GM21447 (cell line): ENCODE measurements around the gene MICU1.

Experiments
- ATAC-seq: cut with Tn5 transposase; IDR thresholded peaks from one replicate; pipeline ENCODE4 v1.9.1; 2021; ENCODE audit not compliant: unreplicated experiment

Gene MICU1

DNA sequence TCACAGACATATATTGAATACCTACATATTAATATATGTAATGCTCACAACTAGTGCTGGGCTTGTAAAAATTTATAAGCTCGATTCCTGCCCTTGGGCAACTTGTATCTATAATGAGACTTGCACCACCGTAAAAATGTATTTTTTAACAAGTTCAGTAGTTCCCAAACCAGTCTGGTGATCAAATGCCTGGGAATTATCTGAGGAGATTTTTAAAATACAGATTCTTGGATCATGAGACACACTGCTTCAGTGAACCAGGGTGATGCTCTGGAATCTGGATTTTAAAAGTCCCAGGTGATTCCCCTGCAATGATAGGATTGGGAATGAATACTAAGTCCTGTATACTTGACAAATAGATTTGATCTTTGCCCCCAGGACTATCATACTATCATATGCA, 4.3 kb upstream of the MICU1 start:
- no peak for ATAC-seq

DNA sequence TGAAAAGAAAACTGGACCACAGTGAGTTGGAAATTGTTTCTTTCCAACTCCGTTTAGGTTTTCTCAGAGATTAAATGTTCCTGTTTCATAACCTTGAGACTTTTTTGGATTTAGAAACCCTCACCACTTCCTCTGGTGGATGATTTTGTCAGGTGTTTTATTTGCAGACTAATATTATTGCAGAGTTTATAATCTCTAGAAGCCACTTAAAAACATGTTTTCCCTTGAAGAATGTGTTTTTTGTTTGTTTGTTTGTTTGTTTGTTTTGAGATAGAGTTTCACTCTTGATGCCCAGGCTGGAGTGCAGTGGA, 520 bp upstream of the MICU1 start:
- no peak for ATAC-seq

DNA sequence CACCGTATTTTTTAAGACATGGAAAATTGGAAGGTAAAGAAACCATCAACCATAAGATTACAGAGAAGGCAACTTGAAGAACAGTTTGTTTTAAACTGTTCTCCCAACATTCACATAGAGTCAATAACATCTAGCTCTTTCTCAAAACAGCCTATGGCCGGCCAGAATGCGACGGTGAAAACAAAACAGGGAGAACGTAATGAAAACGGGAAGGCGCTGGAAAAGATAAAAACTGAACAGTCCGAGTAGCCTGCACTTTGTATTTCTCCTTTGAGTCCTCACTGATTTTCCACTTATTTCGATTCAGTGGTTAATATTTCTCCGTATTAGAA, 637 bp downstream of the MICU1 start:
- no peak for ATAC-seq

DNA sequence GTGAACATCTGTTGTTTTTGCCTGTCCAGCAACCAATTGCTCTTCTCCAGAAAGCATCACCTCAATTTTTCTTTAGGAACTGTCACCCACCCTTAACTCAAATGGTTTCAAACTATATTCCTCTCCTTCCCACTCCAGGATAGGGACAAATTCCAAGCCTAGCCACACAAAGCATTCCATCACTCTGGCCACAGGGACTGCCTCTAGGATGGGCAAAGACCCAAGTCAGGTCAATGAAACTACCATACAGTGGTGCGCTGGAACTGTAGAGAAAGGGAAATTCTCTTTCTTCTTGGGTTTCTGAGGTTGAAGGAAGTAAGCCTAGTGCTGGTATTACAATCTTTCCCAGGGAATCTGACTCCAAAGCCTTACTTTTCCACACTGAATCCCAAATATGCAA, 3.6 kb downstream of the MICU1 start:
- no peak for ATAC-seq

DNA sequence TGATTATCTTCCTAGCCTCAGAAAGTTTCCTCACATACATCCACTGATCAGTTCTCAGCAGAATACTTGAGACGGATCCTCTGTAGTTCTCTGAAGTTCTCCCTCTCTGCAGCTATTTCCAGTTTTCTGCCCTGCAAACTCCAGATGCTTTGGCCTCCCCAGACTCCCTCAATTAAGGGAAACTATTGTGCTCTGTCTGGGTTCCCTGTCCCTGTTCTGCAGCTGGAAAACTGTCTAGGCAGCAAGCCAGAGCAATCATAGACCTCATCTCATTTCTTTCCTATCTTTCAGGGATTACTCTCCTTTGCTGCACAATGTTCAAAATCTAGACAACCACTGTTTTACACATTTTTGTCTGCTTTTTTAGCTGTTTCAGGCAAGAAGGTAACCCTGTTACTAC, 9.2 kb downstream of the MICU1 start:
- ATAC-seq: no peak

DNA sequence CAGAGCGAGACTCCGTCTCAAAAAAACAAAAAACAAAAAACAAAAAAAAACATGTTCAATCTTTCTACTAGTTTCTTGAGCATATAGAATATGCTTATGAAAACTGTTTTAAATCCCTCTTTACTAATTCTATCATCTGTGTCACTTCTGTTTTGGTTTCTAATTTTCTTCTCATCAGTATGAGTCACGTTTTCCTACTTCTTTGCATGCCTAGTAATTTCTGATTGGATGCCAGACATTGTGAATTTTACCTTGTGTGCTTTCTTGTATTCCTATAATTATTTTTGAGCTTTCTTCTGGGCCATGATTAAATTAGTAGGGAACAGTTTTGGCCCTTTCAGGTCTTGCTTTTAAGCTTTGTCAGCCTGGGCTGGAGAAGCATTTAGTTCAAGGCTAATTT, 9.9 kb downstream of the MICU1 start:
- ATAC-seq: no peak

DNA sequence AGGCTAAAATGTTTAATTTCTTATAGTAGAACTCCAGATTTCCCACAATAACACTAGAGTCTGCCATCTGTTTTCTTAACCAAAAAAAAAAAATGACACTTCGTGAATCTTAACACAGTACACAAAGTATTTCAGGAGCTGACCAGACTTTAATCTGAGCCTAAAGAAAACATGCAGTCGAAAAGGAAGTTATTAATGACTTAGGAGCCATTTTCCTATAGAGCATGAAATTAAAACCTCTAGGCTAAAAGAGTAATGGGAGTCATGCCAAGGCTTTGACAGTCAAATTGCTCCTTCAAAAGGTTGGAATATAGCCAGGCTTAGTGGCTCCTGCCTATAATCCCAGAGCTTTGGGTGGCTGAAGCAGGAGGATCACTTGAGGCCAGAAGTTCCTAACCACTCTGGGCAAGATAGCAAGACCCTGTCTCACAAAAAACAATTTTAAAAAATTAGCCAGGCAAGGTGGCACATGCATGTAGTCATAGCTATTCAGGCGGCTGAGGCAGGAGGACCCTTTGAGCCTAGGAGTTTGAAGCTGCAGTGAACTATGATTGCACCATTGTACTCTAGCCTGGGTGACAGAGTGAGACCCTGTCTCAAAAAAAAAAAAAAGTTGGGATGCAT, 13.6 kb downstream of the MICU1 start:
- ATAC-seq: no peak

DNA sequence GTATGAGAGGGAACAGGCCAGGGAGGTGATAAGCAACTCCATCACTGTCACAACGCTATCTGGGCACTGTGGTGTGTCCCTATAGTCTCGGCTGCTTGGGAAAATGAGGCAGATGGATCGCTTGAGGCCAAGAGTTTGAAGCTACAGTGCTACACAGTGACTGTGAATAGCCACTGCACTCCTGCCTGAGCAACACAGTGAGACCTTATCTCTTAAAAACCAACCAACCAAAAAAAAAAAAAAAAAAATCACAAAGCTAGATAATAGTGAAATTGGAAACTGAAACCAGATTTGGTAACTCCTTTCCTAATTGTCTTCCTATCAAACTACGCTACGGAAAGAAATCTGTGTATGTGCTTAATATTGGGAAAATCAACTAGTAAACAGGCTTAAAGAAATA, 14.1 kb downstream of the MICU1 start:
- ATAC-seq: no peak

DNA sequence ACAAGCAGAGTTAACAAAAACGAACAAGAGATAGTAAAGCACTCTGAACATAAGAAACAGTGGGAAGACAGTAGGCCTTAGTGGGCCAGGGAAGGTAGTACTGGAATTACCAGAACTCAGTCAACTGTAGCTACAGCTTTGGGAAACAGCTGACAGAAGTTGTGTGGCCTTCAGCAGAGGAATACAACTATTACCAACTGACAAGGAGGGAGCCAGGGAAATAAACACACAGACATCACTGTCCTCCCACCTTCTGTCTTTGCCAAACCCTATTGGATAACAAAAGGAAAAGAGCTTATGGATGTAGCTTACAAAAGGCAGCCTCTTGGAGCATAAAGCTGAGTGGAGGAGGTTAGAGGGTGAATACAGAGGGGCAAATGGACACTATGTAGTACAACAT, 15.4 kb downstream of the MICU1 start:
- no peak for ATAC-seq

DNA sequence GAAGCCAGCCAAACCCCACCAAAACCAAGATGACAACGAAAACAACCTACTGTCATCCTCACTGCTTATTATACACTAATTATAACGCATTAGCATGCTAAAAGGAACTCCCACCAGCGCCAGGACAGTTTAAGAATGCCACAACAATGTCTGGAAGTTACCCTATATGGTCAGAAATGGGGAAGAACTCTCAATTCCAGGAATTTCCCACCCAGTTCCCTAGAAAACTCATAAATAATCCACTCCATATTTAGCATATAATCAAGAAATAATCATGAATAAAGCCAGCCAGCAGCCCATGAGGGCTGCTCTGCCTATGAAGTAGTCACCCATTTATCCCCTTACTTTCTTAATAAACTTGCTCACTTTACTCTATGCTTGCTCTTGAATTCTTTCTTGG, 20.8 kb downstream of the MICU1 start:
- no peak for ATAC-seq

DNA sequence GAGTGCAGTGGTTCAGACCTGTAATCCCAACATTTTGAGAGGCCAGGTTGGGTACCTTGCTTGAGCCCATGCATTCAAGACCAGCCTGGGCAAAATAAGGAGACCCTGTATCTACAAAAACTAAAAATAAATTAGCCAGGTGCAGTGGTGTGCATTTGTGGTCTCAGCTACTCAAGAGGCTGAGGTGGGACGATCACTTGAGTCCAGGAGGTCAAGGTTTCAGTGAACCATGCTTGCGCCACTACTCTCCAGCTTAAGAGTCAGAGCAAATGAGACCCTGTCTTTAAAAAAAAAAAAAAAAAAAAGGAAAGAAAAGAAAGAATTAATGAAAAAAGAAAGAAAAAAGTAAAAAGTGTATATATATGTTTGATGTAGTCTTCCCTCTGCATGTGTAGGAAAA, 24.7 kb downstream of the MICU1 start:
- no peak for ATAC-seq

DNA sequence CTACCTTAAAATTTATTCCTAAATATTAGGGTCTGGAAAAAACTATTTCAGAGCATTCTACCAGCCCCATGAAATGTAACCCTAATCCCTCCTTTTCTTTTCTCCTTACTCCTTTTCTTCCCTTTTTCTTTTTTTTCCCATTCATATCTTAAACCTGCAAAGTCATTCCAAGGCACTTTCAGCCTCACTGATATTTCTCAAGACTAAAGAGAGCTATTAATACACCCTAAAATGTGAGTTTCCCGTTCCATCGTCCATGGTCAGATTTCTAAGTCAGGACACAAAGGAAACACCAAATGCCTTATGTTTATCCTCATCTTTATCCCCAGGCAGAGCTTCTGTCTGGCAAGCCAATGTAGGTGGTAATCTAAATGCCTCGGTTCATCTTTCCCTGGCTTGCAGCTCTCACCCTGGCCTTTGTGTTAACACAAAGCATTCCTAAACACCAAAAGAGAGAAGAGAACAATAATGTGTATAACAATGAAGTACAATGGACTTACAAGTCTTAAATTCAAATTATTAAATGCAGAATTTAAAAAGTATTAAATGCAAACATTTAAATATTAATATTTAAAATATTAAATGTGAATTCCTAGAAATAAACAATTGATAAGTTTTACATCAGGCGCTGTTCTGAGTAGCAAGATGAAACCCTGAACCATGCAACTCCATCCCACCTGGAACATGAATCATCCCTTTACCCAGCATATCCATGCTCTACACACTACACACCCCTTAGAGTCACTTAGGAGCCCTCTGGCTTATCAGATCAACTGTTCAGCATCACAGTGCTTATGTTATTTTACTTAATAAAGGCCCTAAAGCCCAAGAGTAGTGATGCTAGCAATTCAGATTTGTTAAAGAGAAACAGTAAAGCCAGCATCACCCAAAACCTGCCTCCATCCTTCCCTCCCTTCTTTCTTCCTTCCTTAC, 26.8 kb downstream of the MICU1 start:
- ATAC-seq: no peak

DNA sequence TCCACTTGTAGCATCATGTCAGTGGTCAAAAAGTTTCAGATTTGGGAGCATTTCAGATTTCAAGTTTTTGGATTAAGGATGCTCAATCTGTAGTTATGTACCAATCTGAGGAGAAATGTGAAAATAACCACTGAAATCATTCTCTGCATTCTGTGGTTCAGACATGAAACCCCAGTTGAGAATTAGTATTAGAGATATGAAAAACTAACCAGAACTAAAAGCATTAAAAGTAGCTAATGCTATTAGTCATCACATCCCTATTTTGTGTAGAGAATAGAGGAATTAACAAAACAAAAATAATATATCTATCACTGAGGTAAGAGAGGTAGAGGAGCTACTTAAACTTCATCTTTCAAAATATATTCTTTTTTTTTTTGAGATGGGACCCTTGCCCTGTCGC, 28.0 kb downstream of the MICU1 start:
- no peak for ATAC-seq

DNA sequence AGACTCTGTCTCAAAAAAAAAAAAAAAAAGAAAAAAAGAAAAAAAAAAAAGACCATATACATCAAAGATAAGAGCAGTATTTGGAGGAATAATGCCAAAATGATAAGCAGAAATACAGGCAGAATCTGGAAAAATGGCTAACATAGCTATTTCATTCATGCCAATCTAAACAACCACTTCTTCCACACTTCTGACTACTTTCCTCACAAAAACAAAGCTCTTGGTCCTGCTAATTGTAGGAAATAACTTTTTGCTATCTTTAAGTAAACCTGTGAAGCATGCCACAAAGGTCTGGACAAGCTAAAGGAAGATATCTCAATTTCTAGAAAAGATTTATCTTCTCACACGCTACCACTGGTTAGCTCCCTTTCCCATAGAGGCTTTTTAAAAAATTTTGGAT, 30.4 kb downstream of the MICU1 start:
- no peak for ATAC-seq

DNA sequence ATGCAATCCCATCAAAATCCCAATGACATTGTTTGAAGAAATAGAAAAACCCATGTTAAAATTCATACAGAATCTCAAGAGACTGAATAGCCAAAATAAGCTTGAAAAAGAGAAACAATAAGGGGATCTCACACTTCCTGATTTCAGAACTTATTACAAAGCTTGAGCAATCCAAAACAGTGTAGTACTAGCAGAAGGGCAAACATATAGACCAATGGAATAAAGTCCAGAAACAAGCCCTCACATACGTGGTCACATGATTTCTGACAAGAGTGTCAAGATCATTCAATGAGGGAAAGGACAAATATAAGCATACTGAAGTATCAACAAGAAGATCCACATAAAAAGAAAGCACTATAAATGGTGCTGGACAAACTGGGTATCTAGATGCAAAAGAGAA, 31.9 kb downstream of the MICU1 start:
- no peak for ATAC-seq

DNA sequence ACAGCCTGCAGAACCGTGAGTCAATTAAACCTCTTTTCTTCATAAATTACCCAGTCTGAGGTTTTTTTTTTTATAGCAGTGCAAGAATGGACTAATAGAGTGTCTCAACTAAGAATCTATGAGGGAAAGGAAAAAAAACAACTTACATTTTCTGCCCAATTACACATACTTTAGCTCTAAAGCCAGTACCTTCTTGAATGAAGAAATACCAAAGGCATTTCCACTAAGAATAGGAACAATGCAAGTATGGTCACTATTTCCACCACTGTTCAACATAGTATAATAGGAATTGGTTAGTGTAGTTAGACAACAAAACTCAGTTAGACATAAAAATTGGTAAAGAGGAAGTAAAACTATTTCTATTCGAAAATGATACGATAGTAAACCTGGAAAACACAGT, 37.6 kb downstream of the MICU1 start:
- no peak for ATAC-seq

DNA sequence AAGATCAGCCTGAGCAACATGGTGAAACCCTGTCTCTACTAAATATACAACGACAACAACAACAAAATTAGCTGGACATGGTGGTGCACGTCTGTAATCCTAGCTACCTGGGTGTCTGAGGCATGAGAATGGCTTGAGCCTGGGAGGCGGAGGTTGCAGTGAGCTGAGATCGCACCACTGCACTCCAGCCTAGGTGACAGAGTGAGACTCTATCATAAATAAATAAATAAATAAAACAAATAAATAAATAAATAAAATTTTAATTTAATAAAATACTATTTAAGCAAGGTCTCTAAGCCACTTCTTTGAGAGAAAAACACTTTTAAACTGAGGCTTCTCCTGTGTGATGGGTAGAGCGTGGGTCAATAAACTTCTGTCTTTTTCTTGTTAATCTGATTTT, 38.3 kb downstream of the MICU1 start:
- ATAC-seq: no peak

DNA sequence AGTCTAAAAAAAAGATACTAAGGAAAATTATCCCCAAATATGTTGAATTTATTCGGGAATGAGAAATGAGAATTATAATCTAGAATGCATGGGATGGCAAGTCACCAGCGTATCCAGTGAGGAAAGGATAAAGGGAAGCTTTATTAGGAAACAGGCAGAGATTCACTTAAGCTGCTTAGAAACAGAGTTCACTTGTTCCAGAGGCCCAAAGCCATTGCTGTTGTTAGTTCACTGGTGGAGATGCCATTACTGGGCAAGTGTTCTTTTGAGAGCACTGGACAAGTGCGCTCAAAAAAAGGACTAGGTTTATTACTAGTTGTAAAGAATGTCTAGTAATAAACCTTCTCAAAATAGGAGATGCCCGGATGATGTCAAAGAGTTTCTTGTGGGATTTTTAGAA, 51.2 kb downstream of the MICU1 start:
- ATAC-seq: no peak

DNA sequence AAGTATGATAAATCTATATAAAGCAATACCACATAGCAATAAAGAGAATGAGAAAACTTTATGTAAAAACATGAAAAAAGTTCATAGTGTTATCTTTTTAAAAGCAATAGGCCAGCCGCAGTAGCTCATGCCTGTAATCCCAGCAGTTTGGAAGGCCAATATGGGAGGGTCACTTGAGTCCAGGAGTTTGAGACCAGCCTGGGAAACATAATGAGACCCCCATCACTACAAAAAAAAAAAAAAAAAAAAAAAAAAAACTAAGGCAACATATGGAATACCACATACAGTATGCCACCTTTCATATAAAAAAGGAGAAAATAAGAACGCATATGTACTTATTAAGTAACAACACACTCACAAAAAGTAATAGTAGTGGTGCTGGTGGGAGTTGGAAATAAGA, 52.8 kb downstream of the MICU1 start:
- no peak for ATAC-seq

DNA sequence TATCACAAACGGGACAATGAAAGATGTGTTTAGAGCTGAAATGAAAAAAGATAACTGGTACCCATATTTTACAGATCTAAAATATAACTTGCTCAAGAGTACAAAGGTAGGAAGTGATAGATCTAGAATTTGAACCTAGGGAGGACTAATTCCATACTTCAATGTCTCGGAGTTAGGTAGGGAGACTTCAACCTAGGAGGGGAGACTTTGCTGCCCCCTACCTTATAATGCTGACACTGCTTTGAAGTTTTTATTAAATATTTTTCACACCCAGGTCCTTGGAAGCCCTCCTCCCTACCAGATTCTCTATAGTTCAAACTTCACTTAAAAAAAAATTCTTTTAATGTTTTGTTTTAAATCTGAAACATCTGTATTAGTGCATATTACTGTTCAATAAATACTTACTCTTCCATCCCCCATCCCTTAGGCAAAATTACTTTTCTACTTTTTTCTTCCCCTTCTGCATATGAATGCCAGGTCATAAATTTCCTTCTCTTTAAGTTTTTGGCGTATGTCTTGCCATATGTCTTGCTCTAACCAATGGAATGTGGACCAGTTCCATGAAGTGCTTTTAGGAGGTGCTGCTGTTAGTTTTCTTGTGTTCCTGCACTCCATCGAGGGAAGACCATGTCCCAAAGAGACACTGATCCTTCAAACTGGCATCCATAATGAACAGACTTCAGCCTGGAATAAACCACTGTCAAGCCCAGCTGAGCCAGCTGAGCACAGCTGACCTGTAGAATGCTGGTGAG, 57.8 kb downstream of the MICU1 start:
- ATAC-seq: no peak

DNA sequence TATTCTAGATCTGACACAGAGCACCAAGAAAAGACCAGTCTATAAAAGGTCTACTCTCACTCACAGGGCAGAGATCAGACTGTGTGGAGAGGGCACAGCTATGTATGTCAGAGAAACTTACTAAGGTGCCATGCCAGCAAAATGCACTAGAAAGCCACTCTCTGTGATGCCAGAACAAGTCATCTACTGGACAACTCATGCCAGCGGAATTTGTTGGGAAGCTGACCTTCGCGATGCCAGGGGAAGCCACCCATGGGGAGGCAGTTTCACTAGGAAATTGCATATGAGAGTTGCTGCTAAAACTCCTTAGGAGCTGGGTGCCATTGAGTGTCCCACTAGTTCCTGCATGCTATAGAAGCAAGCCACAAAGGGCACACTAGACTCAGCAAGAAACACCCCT, 58.5 kb downstream of the MICU1 start:
- ATAC-seq: no peak

DNA sequence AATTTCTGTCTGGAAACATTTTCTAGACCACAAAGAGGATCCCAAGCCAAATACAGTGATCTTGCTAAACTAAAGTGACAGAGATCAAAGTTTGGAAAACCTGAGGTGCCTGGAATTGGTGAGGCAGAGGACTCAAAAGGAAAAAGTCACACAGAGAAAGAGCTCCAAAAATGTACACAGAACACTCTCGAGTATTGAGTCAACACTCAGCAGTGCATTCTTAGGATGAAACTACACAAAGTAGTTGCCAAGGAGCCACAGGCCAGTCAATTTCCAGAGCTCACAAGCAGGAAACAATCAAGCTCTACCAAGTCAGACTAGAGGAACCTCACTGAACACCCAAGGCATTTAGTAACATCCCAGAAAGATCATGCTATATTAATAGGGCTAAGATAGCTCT, 61.3 kb downstream of the MICU1 start:
- no peak for ATAC-seq
